Keratinocyte (primary cell): ENCODE data around the gene SP6. TPM values are rescaled to one million over a fixed set of nuclear protein-coding genes. Genes with fewer than 3 reads are reported as not detected.

Experiments used
- DNase-seq: peaks from one replicate; pipeline ENCODE4 v3.0.0-alpha.2; 2011; ENCODE audit warnings: low read depth, missing footprints, low spot score
- FAIRE-seq: peaks from 2 replicates; lab custom pipeline; 2011; peaks lifted over from hg19 to GRCh38; lab: Jason Lieb, UNC
- H2AFZ ChIP-seq: 2 replicates; pipeline ENCODE4 v1.6.0; 2012; ENCODE audit warnings: low read length, control low read depth, inconsistent platforms; ENCODE audit not compliant: control insufficient read depth
- H3K27ac ChIP-seq: 2 replicates; pipeline ENCODE4 v1.5.1; 2011; ENCODE audit warnings: low read length; ENCODE audit not compliant: control insufficient read depth, insufficient read depth
- H3K27me3 ChIP-seq: 3 replicates; pipeline ENCODE4 v1.6.0; 2011; ENCODE audit warnings: low read length; ENCODE audit not compliant: control insufficient read depth, insufficient read depth; ENCODE audit errors: extremely low read depth
- H3K36me3 ChIP-seq, 2 experiments: 2 replicates in 1 of 2; 3 replicates in 1 of 2; pipeline ENCODE4 v1.5.1; 2011; ENCODE audit warnings: low read length in 2 of 2, mild to moderate bottlenecking in 1 of 2; ENCODE audit not compliant: control insufficient read depth in 2 of 2, insufficient read depth in 2 of 2; ENCODE audit errors: extremely low read depth in 1 of 2
- H3K4me1 ChIP-seq: 3 replicates; pipeline ENCODE4 v1.5.1; 2011; ENCODE audit warnings: low read length; ENCODE audit not compliant: control insufficient read depth, insufficient read depth; ENCODE audit errors: extremely low read depth
- H3K4me2 ChIP-seq: 3 replicates; pipeline ENCODE4 v1.6.0; 2011; ENCODE audit warnings: low read depth, low read length; ENCODE audit not compliant: control insufficient read depth, insufficient read depth; ENCODE audit errors: extremely low read depth
- H3K4me3 ChIP-seq, 3 experiments: fragments of 200-600 bp in 1 of 3; sonication (generic) in 1 of 3; 2 replicates in 2 of 3; 3 replicates in 1 of 3; pipeline ENCODE4 v1.5.1; 2011 to 2016; ENCODE audit warnings: low read length in 3 of 3, mild to moderate bottlenecking in 3 of 3, control low read depth in 2 of 3, inconsistent platforms in 1 of 3, low read depth in 1 of 3, mixed read lengths in 1 of 3, mixed run types in 1 of 3, moderate library complexity in 1 of 3; ENCODE audit not compliant: control insufficient read depth in 2 of 3, insufficient read depth in 2 of 3; ENCODE audit errors: extremely low read depth in 1 of 3
- H3K79me2 ChIP-seq: 2 replicates; pipeline ENCODE4 v1.6.0; 2012; ENCODE audit warnings: low read length; ENCODE audit not compliant: control insufficient read depth, insufficient read depth
- H3K9ac ChIP-seq: 3 replicates; pipeline ENCODE4 v1.6.0; 2011; ENCODE audit warnings: low read length; ENCODE audit not compliant: control insufficient read depth, insufficient read depth; ENCODE audit errors: extremely low read depth
- H3K9me1 ChIP-seq: 3 replicates; pipeline ENCODE4 v1.6.0; 2011; ENCODE audit warnings: low read length; ENCODE audit not compliant: control insufficient read depth, insufficient read depth; ENCODE audit errors: extremely low read depth
- H3K9me3 ChIP-seq: 2 replicates; pipeline ENCODE4 v1.5.1; 2012; ENCODE audit warnings: low read depth, low read length; ENCODE audit not compliant: control insufficient read depth
- H4K20me1 ChIP-seq: 3 replicates; pipeline ENCODE4 v1.6.0; 2011; ENCODE audit warnings: low read length; ENCODE audit not compliant: control insufficient read depth, insufficient read depth; ENCODE audit errors: extremely low read depth
- EZH2 ChIP-seq: IDR thresholded peaks from one replicate; pipeline ENCODE4 v1.6.1; 2012; ENCODE audit warnings: inconsistent platforms, mild to moderate bottlenecking, low read length, moderate library complexity
- dilution Hi-C: fragments of 300-500 bp; cut with MboI; formaldehyde crosslinking; loops from one replicate; pipeline ENCODE4 v1.7.0; 2020; ENCODE audit warnings: low sequenced_read_pairs; ENCODE audit not compliant: extremely low pct_ligation_motif_present
- polyA plus RNA-seq, 5 experiments: library from polyadenylated mRNA; depleted of rRNA in 3 of 5; stranded (reverse) in 3 of 5; stranded (forward) in 1 of 5; unstranded in 1 of 5; fragments of >200 nt; gene quantifications; 1 replicate in 1 of 5; 2 replicates in 3 of 5; 3 replicates in 1 of 5; pipeline versions ENCODE4 v1.2.1 to v1.2.3, GENCODE V29; 2011 to 2012; ENCODE audit warnings: missing spikeins in 2 of 5, low read depth in 1 of 5, low replicate concordance in 1 of 5
- TF ChIP-seq, protein P1 (sequence below), 3 experiments: IDR thresholded peaks in 1 of 3; conservative IDR thresholded peaks in 1 of 3; optimal IDR thresholded peaks in 1 of 3; 2 replicates in 2 of 3; 3 replicates in 1 of 3; pipeline versions ENCODE3 to v1.5.1; 2011; ENCODE audit warnings: low read length in 3 of 3, mild to moderate bottlenecking in 3 of 3, moderate library complexity in 2 of 3, control low read depth in 1 of 3, inconsistent platforms in 1 of 3; ENCODE audit not compliant: insufficient read depth in 2 of 3; ENCODE audit errors: extremely low read depth in 1 of 3

The SP6 gene
- polyA plus RNA-seq, 1 donor (not counting 4 experiments of a cell fraction or from before 2014, with no cell fraction given), result 2.0 TPM

DNA sequence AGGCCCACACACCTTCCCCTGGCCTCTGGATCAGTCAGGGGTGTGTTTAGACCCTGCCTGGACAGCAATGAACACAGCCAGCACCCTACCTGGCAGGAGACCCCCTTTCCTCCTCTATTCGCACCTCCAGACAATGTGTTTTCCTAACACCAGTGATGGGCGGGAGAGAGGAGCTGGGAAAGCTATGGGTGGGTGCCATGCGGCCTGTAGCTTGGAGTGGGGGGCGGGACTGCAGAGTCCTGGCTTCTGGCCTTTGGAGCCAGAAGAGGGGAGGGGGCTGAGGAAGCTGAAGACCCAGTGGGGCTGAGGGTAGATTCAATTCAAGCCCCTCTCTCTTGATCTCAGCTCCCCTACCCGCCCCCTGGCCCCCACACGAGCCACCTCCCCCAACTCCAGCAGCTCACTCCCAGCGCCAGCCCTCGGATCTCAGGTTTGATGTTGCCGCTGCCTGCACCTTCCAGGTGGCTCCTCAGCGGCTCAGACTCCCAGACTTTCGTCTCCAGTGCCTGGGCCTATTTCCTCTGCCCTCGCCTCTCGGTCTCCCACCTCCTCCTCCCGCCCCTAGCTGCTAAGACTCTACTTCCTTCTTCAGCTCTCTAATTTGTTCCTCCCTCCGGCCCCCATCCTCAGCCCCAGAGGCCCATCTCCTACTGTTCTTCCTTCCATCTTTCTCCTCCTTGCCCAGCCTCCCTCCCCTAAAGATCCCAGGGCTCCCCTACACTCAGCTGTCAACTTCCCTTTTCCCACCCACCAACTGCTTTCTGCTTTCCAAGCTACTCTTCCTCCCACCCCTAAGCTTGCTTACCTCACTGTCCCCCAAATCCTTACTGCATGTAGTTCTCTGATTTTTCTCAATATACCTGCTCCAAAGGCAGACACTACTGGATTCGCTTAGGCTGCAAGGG lies 6.8 kb upstream of the SP6 start:
- DNase-seq, result no peak
- dilution Hi-C loops, result no loop called here
- no peak overlapping the region for H3K4me3 ChIP-seq
- H4K20me1 ChIP-seq, result no peaks in the 10 kb centered on the region
- no peak overlapping the region for H3K27ac ChIP-seq
- peaks cover 5% of the 10 kb centered on the region for H3K4me1 ChIP-seq
- no peaks in the 10 kb centered on the region for H3K9me3 ChIP-seq
- H3K79me2 ChIP-seq, result no peaks in the 10 kb centered on the region
- H3K9ac ChIP-seq, result no peak overlapping the region
- H2AFZ ChIP-seq, result no peak overlapping the region
- no peaks in the 10 kb centered on the region for H3K36me3 ChIP-seq
- H3K9me1 ChIP-seq, result no peaks in the 10 kb centered on the region
- TF ChIP-seq, protein P1, sequence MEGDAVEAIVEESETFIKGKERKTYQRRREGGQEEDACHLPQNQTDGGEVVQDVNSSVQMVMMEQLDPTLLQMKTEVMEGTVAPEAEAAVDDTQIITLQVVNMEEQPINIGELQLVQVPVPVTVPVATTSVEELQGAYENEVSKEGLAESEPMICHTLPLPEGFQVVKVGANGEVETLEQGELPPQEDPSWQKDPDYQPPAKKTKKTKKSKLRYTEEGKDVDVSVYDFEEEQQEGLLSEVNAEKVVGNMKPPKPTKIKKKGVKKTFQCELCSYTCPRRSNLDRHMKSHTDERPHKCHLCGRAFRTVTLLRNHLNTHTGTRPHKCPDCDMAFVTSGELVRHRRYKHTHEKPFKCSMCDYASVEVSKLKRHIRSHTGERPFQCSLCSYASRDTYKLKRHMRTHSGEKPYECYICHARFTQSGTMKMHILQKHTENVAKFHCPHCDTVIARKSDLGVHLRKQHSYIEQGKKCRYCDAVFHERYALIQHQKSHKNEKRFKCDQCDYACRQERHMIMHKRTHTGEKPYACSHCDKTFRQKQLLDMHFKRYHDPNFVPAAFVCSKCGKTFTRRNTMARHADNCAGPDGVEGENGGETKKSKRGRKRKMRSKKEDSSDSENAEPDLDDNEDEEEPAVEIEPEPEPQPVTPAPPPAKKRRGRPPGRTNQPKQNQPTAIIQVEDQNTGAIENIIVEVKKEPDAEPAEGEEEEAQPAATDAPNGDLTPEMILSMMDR (optimal IDR thresholded peaks at IDR 0.05 in 1 of 3, IDR thresholded peaks at IDR 0.05 in 1 of 3, conservative IDR thresholded peaks at IDR 0.05 in 1 of 3; ENCODE audit: extremely low read depth in 1 of 3, insufficient read depth in 2 of 3, low read length in 3 of 3), result no peak
- no peak for TF ChIP-seq EZH2
- no peak overlapping the region for H3K4me2 ChIP-seq
- H3K27me3 ChIP-seq, result peaks cover 34% of the 10 kb centered on the region
- no peak for FAIRE-seq

- TF ChIP-seq EZH2, result no peak
- TF ChIP-seq, protein P1 (optimal IDR thresholded peaks at IDR 0.05 in 1 of 3, IDR thresholded peaks at IDR 0.05 in 1 of 3, conservative IDR thresholded peaks at IDR 0.05 in 1 of 3; ENCODE audit: extremely low read depth in 1 of 3, insufficient read depth in 2 of 3, low read length in 3 of 3), result no peak
- dilution Hi-C loops, result no loop called here
Measured at GRCh38 chr17:47856830-47857229, 5.9 kb upstream of the SP6 start.

More at GRCh38 chr17:47856830-47857229, 5.9 kb upstream of the SP6 start:
- H3K4me3 ChIP-seq, result no peak overlapping the region
- FAIRE-seq (no peak), DNase-seq (no peak)
- H3K27me3 ChIP-seq, result peaks cover 43% of the 10 kb centered on the region
- no peaks in the 10 kb centered on the region for H3K79me2 ChIP-seq
- no peaks in the 10 kb centered on the region for H3K9me3 ChIP-seq
- H3K27ac ChIP-seq, result no peak overlapping the region
- H3K9ac ChIP-seq, result no peak overlapping the region
- no peak overlapping the region for H3K4me2 ChIP-seq
- H3K36me3 ChIP-seq, result no peaks in the 10 kb centered on the region
- peaks cover 4% of the 10 kb centered on the region for H3K4me1 ChIP-seq
- no peak overlapping the region for H2AFZ ChIP-seq
- H3K9me1 ChIP-seq, result no peaks in the 10 kb centered on the region
- H4K20me1 ChIP-seq, result no peaks in the 10 kb centered on the region
